Tibial nerve (tissue), 4 donors: ENCODE results near the gene RNF167. TPM values are rescaled to one million over a fixed set of nuclear protein-coding genes. Genes with fewer than 3 reads are reported as not detected.

Experiments
- DNase-seq, 2 donors: peaks; one replicate each; pipeline ENCODE4 v3.0.0-alpha.2; 2019; ENCODE audit warnings: low spot score in 2 of 2
- H3K27ac ChIP-seq, 4 donors: fragments of 200-600 bp; sonication (generic) in 3 of 4; one replicate each; pipeline ENCODE4 v1.5.1; 2017 to 2019; ENCODE audit warnings: mild to moderate bottlenecking in 1 of 4
- H3K27me3 ChIP-seq, 2 donors: fragments of 200-600 bp; sonication (generic) in 1 of 2; one replicate each; pipeline versions ENCODE4 v1.5.1 to v1.6.0; 2017 to 2019
- H3K36me3 ChIP-seq, 3 donors: fragments of 200-600 bp; sonication (generic); one replicate each; pipeline ENCODE4 v1.5.1; 2018 to 2019
- H3K4me1 ChIP-seq, 4 donors: fragments of 200-600 bp; sonication (generic) in 3 of 4; one replicate each; pipeline ENCODE4 v1.5.1; 2017 to 2019
- H3K4me3 ChIP-seq, 4 donors: fragments of 200-600 bp; sonication (generic) in 3 of 4; one replicate each; pipeline ENCODE4 v1.5.1; 2017 to 2019; ENCODE audit warnings: mild to moderate bottlenecking in 1 of 4, moderate library complexity in 1 of 4
- H3K9me3 ChIP-seq, 4 donors: fragments of 200-600 bp; sonication (generic) in 3 of 4; one replicate each; pipeline ENCODE4 v1.5.1; 2017 to 2019
- CTCF ChIP-seq, 5 experiments: fragments of 200-600 bp in 3 of 5; fragments of 450-650 bp in 2 of 5; sonication (generic) in 3 of 5; IDR thresholded peaks; one replicate each; pipeline ENCODE4 v1.5.1; 2016 to 2019; ENCODE audit warnings: antibody characterized with exemption in 5 of 5, mild to moderate bottlenecking in 3 of 5, moderate library complexity in 2 of 5
- EP300 ChIP-seq, 2 donors: sonication (generic); formaldehyde crosslinking; IDR thresholded peaks; one replicate each; pipeline ENCODE4 v1.6.1; 2017; ENCODE audit warnings: antibody characterized with exemption in 2 of 2, mild to moderate bottlenecking in 1 of 2
- POLR2A ChIP-seq, 2 donors: fragments of 450-650 bp; IDR thresholded peaks; one replicate each; pipeline ENCODE4 v1.6.1; 2017; ENCODE audit warnings: antibody characterized with exemption in 2 of 2, mild to moderate bottlenecking in 2 of 2, moderate library complexity in 2 of 2
- WGBS, 2 donors: methylation state at CpG; one replicate each; pipeline ENCODE4 v1.1.5; 2018; 5-methylcytosine and 5-hydroxymethylcytosine counted together
- total RNA-seq, 4 donors: library from RNA; depleted of rRNA; stranded (reverse); fragments of >200 nt; gene quantifications; one replicate each; pipeline ENCODE4 v1.1.0, GENCODE V29; 2016

RNF167 gene
- total RNA-seq, 4 donors from 2014 or later, result 45.0 to 55.0 (median 51.4) TPM

DNA sequence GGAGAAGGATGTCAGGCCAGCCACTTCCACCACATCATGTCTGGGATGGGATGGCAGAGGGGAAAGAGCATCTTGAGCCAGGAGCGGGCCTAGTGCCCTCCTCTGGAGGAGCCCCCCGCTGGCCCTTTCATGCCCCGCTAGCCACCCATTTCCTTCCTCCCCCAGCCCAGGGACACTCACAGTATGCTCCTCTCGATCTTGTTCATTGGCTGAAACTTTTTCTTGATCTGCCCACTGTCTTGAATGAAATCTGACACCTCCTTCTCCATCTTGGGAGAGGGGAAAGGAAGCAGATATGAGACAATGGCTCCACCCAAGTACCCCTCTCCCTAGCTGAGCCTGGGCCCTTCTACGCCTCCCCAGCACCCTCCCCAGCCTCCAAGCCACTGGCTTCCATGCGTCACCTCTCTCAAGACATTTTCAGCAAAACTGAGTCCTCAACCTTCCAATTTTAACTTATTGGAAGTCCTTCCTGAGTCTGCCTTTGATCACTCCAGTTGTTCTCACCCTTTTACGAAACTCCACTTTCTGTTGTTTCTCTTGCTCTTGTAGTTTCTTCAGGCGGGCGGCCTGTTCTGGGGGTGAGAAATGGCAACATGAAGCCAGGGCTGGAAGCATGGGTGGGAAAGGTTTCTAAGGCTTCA lies 20.3 kb downstream of the RNF167 start:
- TF ChIP-seq CTCF (IDR thresholded peaks at IDR 0.05) (no peak), EP300 (IDR thresholded peaks at IDR 0.05) (no peak), POLR2A (IDR thresholded peaks at IDR 0.05) (no peak)
- H3K36me3 ChIP-seq, result peaks cover 0 to 58% (median 0%) of the 10 kb centered on the region in 3 donors
- 82 to 84% methylated on average over 9 of the region's 9 CpGs for WGBS, 2 donors
- no peak overlapping the region for H3K27ac ChIP-seq
- no peaks in the 10 kb centered on the region for H3K9me3 ChIP-seq
- no peaks in the 10 kb centered on the region for H3K27me3 ChIP-seq
- H3K4me3 ChIP-seq, result no peak overlapping the region
- H3K4me1 ChIP-seq, result peaks cover 0 to 4% (median 0%) of the 10 kb centered on the region in 4 donors
- DNase-seq, result no peak

- WGBS, 2 donors, result 97% methylated on average over 15 of the region's 15 CpGs
- peaks cover 0 to 41% (median 22%) of the 10 kb centered on the region in 4 donors for H3K4me1 ChIP-seq
- peaks cover 0 to 32% (median 0%) of the 10 kb centered on the region in 3 donors for H3K36me3 ChIP-seq
- no peaks in the 10 kb centered on the region for H3K9me3 ChIP-seq
- no peaks in the 10 kb centered on the region for H3K27me3 ChIP-seq
- TF ChIP-seq POLR2A (IDR thresholded peaks at IDR 0.05) (no peak), CTCF (IDR thresholded peaks at IDR 0.05) (no peak), EP300 (IDR thresholded peaks at IDR 0.05) (no peak)
- DNase-seq, result no peak
- peak overlapping the region in 1 of 4 donors; percentile 76 for H3K4me3 ChIP-seq
- peak overlapping the region in 2 of 4 donors; percentile 93 to 94 for H3K27ac ChIP-seq
Observed at GRCh38 chr17:4965311-4965986, 25.4 kb downstream of the RNF167 start.

- no peak for TF ChIP-seq POLR2A (IDR thresholded peaks at IDR 0.05)
- TF ChIP-seq EP300 (IDR thresholded peaks at IDR 0.05), result no peak
- TF ChIP-seq CTCF (IDR thresholded peaks at IDR 0.05), result no peak
- 0% methylated on average over 27 to 42 of the region's 42 CpGs for WGBS, 2 donors
- H3K27me3 ChIP-seq, result no peaks in the 10 kb centered on the region
- peak overlapping the region; percentile 90 to 96 (median 94) for H3K27ac ChIP-seq
- DNase-seq, result peak; percentile 96 to 97
- H3K4me3 ChIP-seq, result peak overlapping the region; percentile 64 to 87 (median 70)
- H3K36me3 ChIP-seq, result peaks cover 0 to 32% (median 3%) of the 10 kb centered on the region in 3 donors
- no peaks in the 10 kb centered on the region for H3K9me3 ChIP-seq
- peaks cover 0 to 44% (median 22%) of the 10 kb centered on the region in 4 donors for H3K4me1 ChIP-seq
Observed at GRCh38 chr17:4966844-4967538, 26.9 kb downstream of the RNF167 start.

GRCh38 chr17:4967539-4968485 lies 27.7 kb downstream of the RNF167 start, which contains the start of gene SPAG7:
Gene SPAG7 (minus strand): TSS chr17:4967817. CDS start chr17:4967804, 13 bp downstream.
- Histone ChIP-seq H3K4me1 (peaks cover 0 to 44% (median 22%) of the 10 kb centered on the region in 4 donors), H3K9me3 (no peaks in the 10 kb centered on the region), H3K36me3 (peaks cover 0 to 34% (median 11%) of the 10 kb centered on the region in 3 donors), H3K4me3 (peak within 1 kb of the TSS; percentile 64 to 87 (median 70)), H3K27me3 (no peaks in the 10 kb centered on the region), H3K27ac (peak within 1 kb of the TSS; percentile 90 to 96 (median 94))
- TF ChIP-seq POLR2A (IDR thresholded peaks at IDR 0.05) (peak; percentile 66 to 77), CTCF (IDR thresholded peaks at IDR 0.05) (no peak), EP300 (IDR thresholded peaks at IDR 0.05) (peak in 1 of 2 donors; percentile 97)
- DNase-seq, result peak; percentile 89 to 91
- WGBS, 2 donors, result 1% methylated on average over 55 to 60 of the region's 66 CpGs
